Amygdala (tissue), 56 donors: ENCODE results near the gene NEU2.
A peak's percentile ranks its signal among the peaks of the same experiment; 100 is the strongest.
"Not testable (repeated sequence)": the region's sequence is repeated elsewhere in the genome, so short reads cannot be mapped to it uniquely, and the experiment has no call there.

Experiments
- DNase-seq, 56 donors: peaks; one replicate each; lab custom pipeline; 2025; lab: John Stamatoyannopoulos, UW

NEU2 gene

GRCh38 chr2:233033672-233034071 lies 1.2 kb downstream of the NEU2 start:
- no peak for DNase-seq

GRCh38 chr2:233034091-233034882 lies 1.8 kb downstream of the NEU2 start:
- no peak for DNase-seq

GRCh38 chr2:233035426-233036161 lies 3.1 kb downstream of the NEU2 start:
- DNase-seq: no peak

- DNase-seq: no peak
Measured at GRCh38 chr2:233036162-233036838, 3.8 kb downstream of the NEU2 start.

GRCh38 chr2:233037078-233037477 lies 4.6 kb downstream of the NEU2 start:
- DNase-seq: no peak

- DNase-seq: no peak
Measured at GRCh38 chr2:233039212-233039845, 6.9 kb downstream of the NEU2 start.

GRCh38 chr2:233039846-233040530 lies 7.5 kb downstream of the NEU2 start:
- no peak for DNase-seq

GRCh38 chr2:233040571-233040970 lies 8.1 kb downstream of the NEU2 start:
- no peak for DNase-seq

- DNase-seq: no peak
Measured at GRCh38 chr2:233041722-233042323, 9.4 kb downstream of the NEU2 start.

GRCh38 chr2:233042549-233042948 lies 10.1 kb downstream of the NEU2 start:
- no peak for DNase-seq

GRCh38 chr2:233044974-233045605 lies 12.6 kb downstream of the NEU2 start:
- DNase-seq: no peak

- no peak for DNase-seq
Measured at GRCh38 chr2:233047206-233047605, 14.7 kb downstream of the NEU2 start.

- DNase-seq: peak in 7 of 56 donors; percentile 10 to 61 (median 39)
Measured at GRCh38 chr2:233047667-233048066, 15.2 kb downstream of the NEU2 start.

- DNase-seq: no peak
Measured at GRCh38 chr2:233048569-233049193, 16.2 kb downstream of the NEU2 start.

- DNase-seq: no peak
Measured at GRCh38 chr2:233049194-233049761, 16.8 kb downstream of the NEU2 start.

- no peak for DNase-seq
Measured at GRCh38 chr2:233051241-233052149, 19.0 kb downstream of the NEU2 start.

- DNase-seq: not testable (repeated sequence)
Measured at GRCh38 chr2:233052517-233052916, 20.0 kb downstream of the NEU2 start.
